SK-N-SH treated with all-trans-retinoic acid at 6 μM for 48 hours (cell line): Measurements from ENCODE around the gene ATXN10.

Source experiments
- ARNTL ChIP-seq: fragments of 450-650 bp; formaldehyde crosslinking; IDR thresholded peaks from 2 replicates; pipeline ENCODE4 v1.5.0; 2020; ENCODE audit warnings: low read depth, mild to moderate bottlenecking, moderate library complexity, borderline replicate concordance
- CSDC2 ChIP-seq: fragments of 250-450 bp; sonication (Bioruptor Pico); IDR thresholded peaks from 2 replicates; pipeline ENCODE4 v1.5.0; 2020; ENCODE audit warnings: mild to moderate bottlenecking, moderate library complexity
- ISL1 ChIP-seq: fragments of 250-450 bp; sonication (Bioruptor Pico); IDR thresholded peaks from 2 replicates; pipeline ENCODE4 v2.1.2; 2022; ENCODE audit warnings: mild to moderate bottlenecking, moderate library complexity
- PPARA ChIP-seq: fragments of 250-450 bp; sonication (Bioruptor Pico); IDR thresholded peaks from 2 replicates; pipeline ENCODE4 v1.5.0; 2020; ENCODE audit warnings: mild to moderate bottlenecking, borderline replicate concordance
- RARB ChIP-seq: fragments of 250-450 bp; sonication (Bioruptor Pico); IDR thresholded peaks from 2 replicates; pipeline ENCODE4 v1.8.0; 2021; ENCODE audit warnings: mild to moderate bottlenecking, moderate library complexity
- SNAI2 ChIP-seq: fragments of 250-450 bp; sonication (Bioruptor Pico); IDR thresholded peaks from 2 replicates; pipeline ENCODE4 v1.5.0; 2020; ENCODE audit warnings: mild to moderate bottlenecking, moderate library complexity
- TCF4 ChIP-seq: fragments of 250-450 bp; sonication (Bioruptor Pico); IDR thresholded peaks from 2 replicates; pipeline ENCODE4 v1.8.0; 2021; ENCODE audit warnings: mild to moderate bottlenecking, moderate library complexity, borderline replicate concordance
- ZC3H10 ChIP-seq: fragments of 250-450 bp; sonication (Bioruptor Pico); IDR thresholded peaks from 2 replicates; pipeline ENCODE4 v1.5.1; 2021; ENCODE audit warnings: mild to moderate bottlenecking, moderate library complexity
- ZFP3 ChIP-seq: fragments of 250-450 bp; sonication (Bioruptor Pico); IDR thresholded peaks from 2 replicates; pipeline ENCODE4 v1.5.0; 2020; ENCODE audit warnings: mild to moderate bottlenecking, moderate library complexity
- ZFP30 ChIP-seq: fragments of 450-650 bp; formaldehyde crosslinking; IDR thresholded peaks from 2 replicates; pipeline ENCODE4 v1.5.0; 2022; ENCODE audit warnings: mild to moderate bottlenecking, moderate library complexity
- ZNF565 ChIP-seq: fragments of 450-650 bp; formaldehyde crosslinking; conservative IDR thresholded peaks from 2 replicates; pipeline ENCODE4 v1.5.0; 2020; ENCODE audit warnings: low read depth, mild to moderate bottlenecking, moderate library complexity
- ZNF70 ChIP-seq: fragments of 450-650 bp; formaldehyde crosslinking; IDR thresholded peaks from 2 replicates; pipeline ENCODE4 v1.5.0; 2020; ENCODE audit warnings: mild to moderate bottlenecking, moderate library complexity
- TF ChIP-seq, protein P1 (sequence below): fragments of 250-450 bp; sonication (Bioruptor Pico); IDR thresholded peaks from 2 replicates; pipeline ENCODE4 v1.8.0; 2020; ENCODE audit warnings: mild to moderate bottlenecking, moderate library complexity, borderline replicate concordance
- TF ChIP-seq, protein P2 (sequence below): fragments of 250-450 bp; sonication (Bioruptor Pico); IDR thresholded peaks from 2 replicates; pipeline ENCODE4 v1.5.1; 2020; ENCODE audit warnings: low read depth, mild to moderate bottlenecking, moderate library complexity

DNA sequence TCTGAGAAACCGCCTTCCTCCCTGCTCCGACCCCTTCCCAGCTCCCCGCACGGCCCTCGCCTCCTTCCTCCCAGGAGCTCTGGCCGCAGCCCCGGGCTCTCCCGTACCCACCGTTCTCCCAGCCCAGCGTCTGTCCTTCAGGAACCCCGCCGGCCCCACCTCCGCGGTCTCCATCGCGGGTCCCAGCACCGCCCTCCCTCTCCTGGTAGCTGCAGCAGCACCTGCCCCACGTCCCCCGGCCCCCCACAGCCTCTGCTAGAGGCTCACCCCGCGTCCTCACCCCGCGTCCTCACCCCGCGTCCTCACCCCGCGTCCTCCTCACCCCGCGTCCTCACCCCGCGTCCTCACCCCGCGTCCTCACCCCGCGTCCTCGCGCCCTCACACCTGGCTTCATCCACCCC lies 219.4 kb downstream of the ATXN10 start:
- TF ChIP-seq ZFP30 (CRISPR knock-in tag) (no peak), ISL1 (CRISPR knock-in tag) (no peak), ARNTL (CRISPR knock-in tag) (no peak), TCF4 (CRISPR knock-in tag) (no peak), CSDC2 (CRISPR knock-in tag) (no peak), ZNF565 (CRISPR knock-in tag) (no peak), ZNF70 (no peak), ZC3H10 (CRISPR knock-in tag) (no peak), SNAI2 (no peak), PPARA (CRISPR knock-in tag) (no peak), ZFP3 (CRISPR knock-in tag) (no peak), RARB (CRISPR knock-in tag) (no peak)
- TF ChIP-seq, protein P1, sequence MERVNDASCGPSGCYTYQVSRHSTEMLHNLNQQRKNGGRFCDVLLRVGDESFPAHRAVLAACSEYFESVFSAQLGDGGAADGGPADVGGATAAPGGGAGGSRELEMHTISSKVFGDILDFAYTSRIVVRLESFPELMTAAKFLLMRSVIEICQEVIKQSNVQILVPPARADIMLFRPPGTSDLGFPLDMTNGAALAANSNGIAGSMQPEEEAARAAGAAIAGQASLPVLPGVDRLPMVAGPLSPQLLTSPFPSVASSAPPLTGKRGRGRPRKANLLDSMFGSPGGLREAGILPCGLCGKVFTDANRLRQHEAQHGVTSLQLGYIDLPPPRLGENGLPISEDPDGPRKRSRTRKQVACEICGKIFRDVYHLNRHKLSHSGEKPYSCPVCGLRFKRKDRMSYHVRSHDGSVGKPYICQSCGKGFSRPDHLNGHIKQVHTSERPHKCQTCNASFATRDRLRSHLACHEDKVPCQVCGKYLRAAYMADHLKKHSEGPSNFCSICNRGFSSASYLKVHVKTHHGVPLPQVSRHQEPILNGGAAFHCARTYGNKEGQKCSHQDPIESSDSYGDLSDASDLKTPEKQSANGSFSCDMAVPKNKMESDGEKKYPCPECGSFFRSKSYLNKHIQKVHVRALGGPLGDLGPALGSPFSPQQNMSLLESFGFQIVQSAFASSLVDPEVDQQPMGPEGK (CRISPR knock-in tag) = no peak
- TF ChIP-seq, protein P2, sequence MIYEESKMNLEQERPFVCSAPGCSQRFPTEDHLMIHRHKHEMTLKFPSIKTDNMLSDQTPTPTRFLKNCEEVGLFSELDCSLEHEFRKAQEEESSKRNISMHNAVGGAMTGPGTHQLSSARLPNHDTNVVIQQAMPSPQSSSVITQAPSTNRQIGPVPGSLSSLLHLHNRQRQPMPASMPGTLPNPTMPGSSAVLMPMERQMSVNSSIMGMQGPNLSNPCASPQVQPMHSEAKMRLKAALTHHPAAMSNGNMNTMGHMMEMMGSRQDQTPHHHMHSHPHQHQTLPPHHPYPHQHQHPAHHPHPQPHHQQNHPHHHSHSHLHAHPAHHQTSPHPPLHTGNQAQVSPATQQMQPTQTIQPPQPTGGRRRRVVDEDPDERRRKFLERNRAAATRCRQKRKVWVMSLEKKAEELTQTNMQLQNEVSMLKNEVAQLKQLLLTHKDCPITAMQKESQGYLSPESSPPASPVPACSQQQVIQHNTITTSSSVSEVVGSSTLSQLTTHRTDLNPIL = no peak
